ENCODE results near the gene PSD4.

PSD4 gene

GRCh38 chr2:113225263-113226259 is 51.8 kb downstream of the PSD4 start:
- Histone ChIP-seq H3K9me3 (no peaks in the 10 kb centered on the region), H3K36me3 (no peaks in the 10 kb centered on the region), H3K4me3 (ENCODE audit: low read depth in 1 of 2, low read length in 1 of 2) (no peak overlapping the region), H3K4me1 (ENCODE audit: control insufficient read depth in 1 of 2, insufficient read depth in 1 of 2, low read depth in 1 of 2, low read length in 1 of 2) (peaks cover 10 to 14% of the 10 kb centered on the region in 2 experiments), H3K27ac (no peak overlapping the region), H3K27me3 (no peaks in the 10 kb centered on the region)
- no peak for TF ChIP-seq CTCF (IDR thresholded peaks at IDR 0.05)

- Histone ChIP-seq H3K9me3 (no peaks in the 10 kb centered on the region), H3K27ac (no peak overlapping the region), H3K27me3 (no peaks in the 10 kb centered on the region), H3K4me1 (ENCODE audit: control insufficient read depth in 1 of 2, insufficient read depth in 1 of 2, low read depth in 1 of 2, low read length in 1 of 2) (peaks cover 10 to 16% of the 10 kb centered on the region in 2 experiments), H3K4me3 (ENCODE audit: low read depth in 1 of 2, low read length in 1 of 2) (no peak overlapping the region), H3K36me3 (no peaks in the 10 kb centered on the region)
- TF ChIP-seq CTCF (IDR thresholded peaks at IDR 0.05), result no peak
Observed at GRCh38 chr2:113226462-113226861, 52.7 kb downstream of the PSD4 start.

- H3K27ac ChIP-seq, result no peak overlapping the region
- H3K4me3 ChIP-seq (ENCODE audit: low read depth in 1 of 2, low read length in 1 of 2), result no peak overlapping the region
- no peaks in the 10 kb centered on the region for H3K9me3 ChIP-seq
- H3K36me3 ChIP-seq, result no peaks in the 10 kb centered on the region
- peaks cover 10 to 17% of the 10 kb centered on the region in 2 experiments for H3K4me1 ChIP-seq (ENCODE audit: control insufficient read depth in 1 of 2, insufficient read depth in 1 of 2, low read depth in 1 of 2, low read length in 1 of 2)
- TF ChIP-seq CTCF (IDR thresholded peaks at IDR 0.05), result no peak
- H3K27me3 ChIP-seq, result no peaks in the 10 kb centered on the region
Observed at GRCh38 chr2:113227290-113227689, 53.5 kb downstream of the PSD4 start.

GRCh38 chr2:113227698-113228097 is 53.9 kb downstream of the PSD4 start:
- Histone ChIP-seq H3K27ac (no peak overlapping the region), H3K9me3 (no peaks in the 10 kb centered on the region), H3K4me3 (ENCODE audit: low read depth in 1 of 2, low read length in 1 of 2) (no peak overlapping the region), H3K27me3 (no peaks in the 10 kb centered on the region), H3K4me1 (ENCODE audit: control insufficient read depth in 1 of 2, insufficient read depth in 1 of 2, low read depth in 1 of 2, low read length in 1 of 2) (peaks cover 10 to 21% of the 10 kb centered on the region in 2 experiments), H3K36me3 (no peaks in the 10 kb centered on the region)
- no peak for TF ChIP-seq CTCF (IDR thresholded peaks at IDR 0.05)

- H3K36me3 ChIP-seq, result no peaks in the 10 kb centered on the region
- no peak for TF ChIP-seq CTCF (IDR thresholded peaks at IDR 0.05)
- H3K27ac ChIP-seq, result no peak overlapping the region
- H3K9me3 ChIP-seq, result no peaks in the 10 kb centered on the region
- peaks cover 10 to 21% of the 10 kb centered on the region in 2 experiments for H3K4me1 ChIP-seq (ENCODE audit: control insufficient read depth in 1 of 2, insufficient read depth in 1 of 2, low read depth in 1 of 2, low read length in 1 of 2)
- H3K27me3 ChIP-seq, result no peaks in the 10 kb centered on the region
- H3K4me3 ChIP-seq (ENCODE audit: low read depth in 1 of 2, low read length in 1 of 2), result no peak overlapping the region
Observed at GRCh38 chr2:113228351-113228750, 54.6 kb downstream of the PSD4 start.
